Neural crest cell (in vitro differentiated cells): ENCODE data around the gene A4GALT. TPM values are rescaled to one million over a fixed set of nuclear protein-coding genes. Genes with fewer than 3 reads are reported as not detected.

Experiments
- DNase-seq: peaks from one replicate; pipeline ENCODE4 v3.0.0; 2021; ENCODE audit warnings: low read depth, mixed read lengths, low spot score
- H3K27ac Mint-ChIP-seq: one replicate; pipeline ENCODE4 v1.8.0; 2021; ENCODE audit warnings: mild to moderate bottlenecking, mixed read lengths; ENCODE audit not compliant: unreplicated experiment
- H3K27me3 Mint-ChIP-seq: 2 replicates; pipeline ENCODE4 v1.8.0; 2021; ENCODE audit warnings: low read depth, mild to moderate bottlenecking, mixed read lengths
- H3K36me3 Mint-ChIP-seq: 2 replicates; pipeline ENCODE4 v1.8.0; 2021; ENCODE audit warnings: low read depth, mild to moderate bottlenecking, mixed read lengths
- H3K4me1 Mint-ChIP-seq: 2 replicates; pipeline ENCODE4 v1.8.0; 2021; ENCODE audit warnings: mixed read lengths
- H3K4me3 Mint-ChIP-seq: one replicate; pipeline ENCODE4 v1.8.0; 2021; ENCODE audit warnings: mild to moderate bottlenecking, mixed read lengths
- H3K9me3 Mint-ChIP-seq: 2 replicates; pipeline ENCODE4 v1.8.0; 2021; ENCODE audit warnings: mixed read lengths
- CTCF ChIP-seq: fragments of 200-600 bp; sonication (generic); conservative IDR thresholded peaks from 2 replicates; pipeline ENCODE4 v1.5.0; 2021; ENCODE audit warnings: antibody characterized with exemption, mild to moderate bottlenecking
- total RNA-seq: library from RNA; stranded (reverse); gene quantifications from 2 replicates; pipeline ENCODE4 v1.2.1, GENCODE V29; 2021

Gene A4GALT
- total RNA-seq, 1 donor from 2014 or later: 0.35 TPM

DNA sequence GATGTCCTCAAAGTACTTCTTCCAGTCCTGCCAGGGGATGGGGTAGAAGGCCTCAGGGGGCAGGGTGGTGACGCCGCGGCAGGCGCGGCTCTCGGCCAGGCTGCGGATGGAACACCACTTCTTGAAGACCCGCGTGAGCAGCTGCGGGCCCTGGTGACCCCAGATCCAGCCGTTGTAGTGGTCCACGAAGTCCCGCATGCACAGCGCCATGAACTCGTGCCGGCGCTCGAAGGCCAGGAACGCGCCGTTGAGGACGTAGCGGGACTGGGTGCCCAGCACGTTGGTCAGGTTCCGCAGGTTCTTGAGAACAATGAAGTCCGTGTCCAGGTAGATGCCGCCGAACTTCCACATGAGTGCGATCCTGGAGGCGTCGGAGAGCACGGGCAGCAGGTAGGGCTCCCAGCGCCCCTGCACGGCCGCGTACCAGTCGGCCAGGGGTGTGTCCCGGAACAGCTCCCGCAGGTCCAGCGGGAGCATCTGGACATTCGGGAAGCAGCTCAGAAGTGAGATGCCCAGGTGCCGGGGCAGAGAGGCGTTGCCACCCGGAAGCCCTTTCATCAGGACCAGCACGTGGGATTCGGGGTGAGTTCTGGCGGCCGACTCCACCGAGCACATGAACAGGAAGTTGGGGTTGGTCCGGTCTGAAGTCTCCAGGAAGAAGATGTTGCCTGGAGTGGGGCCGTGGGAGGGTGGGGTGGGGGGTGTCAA, 27.5 kb downstream of the A4GALT start:
- Mint-ChIP-seq H3K9me3 (no peaks in the 10 kb centered on the region), H3K4me1 (peaks cover 12% of the 10 kb centered on the region), H3K4me3 (no peak overlapping the region)

GRCh38 chr22:42692239-42693054, 28.2 kb downstream of the A4GALT start:
- no peak for DNase-seq
- no peak overlapping the region for H3K4me3 Mint-ChIP-seq
- H3K36me3 Mint-ChIP-seq: no peaks in the 10 kb centered on the region
- H3K27me3 Mint-ChIP-seq: no peaks in the 10 kb centered on the region
- TF ChIP-seq CTCF: no peak
- H3K4me1 Mint-ChIP-seq: peaks cover 13% of the 10 kb centered on the region
- H3K9me3 Mint-ChIP-seq: no peaks in the 10 kb centered on the region
- H3K27ac Mint-ChIP-seq: no peak overlapping the region

More for the DNA sequence above, 27.5 kb downstream of the A4GALT start:
- no peak for TF ChIP-seq CTCF
- H3K36me3 Mint-ChIP-seq: no peaks in the 10 kb centered on the region
- no peaks in the 10 kb centered on the region for H3K27me3 Mint-ChIP-seq
- DNase-seq: no peak
- no peak overlapping the region for H3K27ac Mint-ChIP-seq

DNA sequence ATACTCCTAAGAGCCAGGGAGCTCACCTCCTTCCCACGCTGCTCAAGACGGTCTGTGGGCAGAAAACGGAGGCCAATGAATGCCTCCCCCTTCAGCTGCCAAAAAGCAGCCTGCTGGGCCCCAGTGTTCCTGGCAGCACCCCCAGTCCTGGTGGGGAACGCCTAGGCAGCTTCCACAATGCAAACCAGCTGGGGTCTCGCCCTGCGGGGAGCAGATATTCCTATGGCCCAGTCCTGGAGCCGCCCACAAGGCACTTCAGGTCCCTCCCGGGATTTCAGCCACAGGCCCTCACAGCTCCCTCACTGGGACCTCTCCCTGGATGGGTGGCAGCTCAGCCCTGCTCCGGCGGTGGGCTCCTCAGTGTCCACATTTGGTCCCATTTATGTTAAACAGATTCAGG, 29.2 kb downstream of the A4GALT start:
- H3K9me3 Mint-ChIP-seq: no peaks in the 10 kb centered on the region
- DNase-seq: no peak
- peaks cover 15% of the 10 kb centered on the region for H3K4me1 Mint-ChIP-seq
- no peak overlapping the region for H3K4me3 Mint-ChIP-seq
- TF ChIP-seq CTCF: no peak
- no peaks in the 10 kb centered on the region for H3K36me3 Mint-ChIP-seq
- H3K27ac Mint-ChIP-seq: no peak overlapping the region
- no peaks in the 10 kb centered on the region for H3K27me3 Mint-ChIP-seq

GRCh38 chr22:42688241-42689211, 32.1 kb downstream of the A4GALT start:
- Mint-ChIP-seq H3K4me1 (peaks cover 17% of the 10 kb centered on the region), H3K4me3 (no peak overlapping the region), H3K9me3 (no peaks in the 10 kb centered on the region), H3K27me3 (no peaks in the 10 kb centered on the region), H3K27ac (no peak overlapping the region), H3K36me3 (no peaks in the 10 kb centered on the region)
- DNase-seq: peak; percentile 36
- TF ChIP-seq CTCF: no peak
